ENCODE measurements around the gene RNASEH2B.

DNA sequence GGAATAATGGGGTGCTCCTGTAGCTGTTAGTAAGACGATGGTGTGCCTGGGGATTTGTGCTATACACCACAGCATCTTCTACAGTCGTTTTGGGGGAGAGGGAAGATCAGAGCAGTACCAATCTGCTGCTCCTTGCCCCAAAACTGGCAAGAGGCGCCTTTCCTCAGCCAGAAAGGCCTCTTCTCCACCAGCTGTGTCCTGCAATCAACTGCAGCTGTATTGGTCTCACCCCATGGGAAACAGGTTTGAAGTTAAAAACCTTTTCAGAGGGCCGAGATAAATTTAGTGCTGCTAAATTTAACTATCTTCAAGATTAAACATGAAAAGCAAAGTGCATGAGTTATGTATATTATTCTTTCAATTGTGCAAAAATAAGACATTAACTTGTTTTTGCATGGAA, 1.2 kb upstream of the RNASEH2B start:
- TF ChIP-seq EZH2 (IDR thresholded peaks at IDR 0.05), result no peak
- TF ChIP-seq, protein P1, sequence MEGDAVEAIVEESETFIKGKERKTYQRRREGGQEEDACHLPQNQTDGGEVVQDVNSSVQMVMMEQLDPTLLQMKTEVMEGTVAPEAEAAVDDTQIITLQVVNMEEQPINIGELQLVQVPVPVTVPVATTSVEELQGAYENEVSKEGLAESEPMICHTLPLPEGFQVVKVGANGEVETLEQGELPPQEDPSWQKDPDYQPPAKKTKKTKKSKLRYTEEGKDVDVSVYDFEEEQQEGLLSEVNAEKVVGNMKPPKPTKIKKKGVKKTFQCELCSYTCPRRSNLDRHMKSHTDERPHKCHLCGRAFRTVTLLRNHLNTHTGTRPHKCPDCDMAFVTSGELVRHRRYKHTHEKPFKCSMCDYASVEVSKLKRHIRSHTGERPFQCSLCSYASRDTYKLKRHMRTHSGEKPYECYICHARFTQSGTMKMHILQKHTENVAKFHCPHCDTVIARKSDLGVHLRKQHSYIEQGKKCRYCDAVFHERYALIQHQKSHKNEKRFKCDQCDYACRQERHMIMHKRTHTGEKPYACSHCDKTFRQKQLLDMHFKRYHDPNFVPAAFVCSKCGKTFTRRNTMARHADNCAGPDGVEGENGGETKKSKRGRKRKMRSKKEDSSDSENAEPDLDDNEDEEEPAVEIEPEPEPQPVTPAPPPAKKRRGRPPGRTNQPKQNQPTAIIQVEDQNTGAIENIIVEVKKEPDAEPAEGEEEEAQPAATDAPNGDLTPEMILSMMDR (IDR thresholded peaks at IDR 0.05), result no peak
